Measurements from ENCODE around the gene PPIL1.

DNA sequence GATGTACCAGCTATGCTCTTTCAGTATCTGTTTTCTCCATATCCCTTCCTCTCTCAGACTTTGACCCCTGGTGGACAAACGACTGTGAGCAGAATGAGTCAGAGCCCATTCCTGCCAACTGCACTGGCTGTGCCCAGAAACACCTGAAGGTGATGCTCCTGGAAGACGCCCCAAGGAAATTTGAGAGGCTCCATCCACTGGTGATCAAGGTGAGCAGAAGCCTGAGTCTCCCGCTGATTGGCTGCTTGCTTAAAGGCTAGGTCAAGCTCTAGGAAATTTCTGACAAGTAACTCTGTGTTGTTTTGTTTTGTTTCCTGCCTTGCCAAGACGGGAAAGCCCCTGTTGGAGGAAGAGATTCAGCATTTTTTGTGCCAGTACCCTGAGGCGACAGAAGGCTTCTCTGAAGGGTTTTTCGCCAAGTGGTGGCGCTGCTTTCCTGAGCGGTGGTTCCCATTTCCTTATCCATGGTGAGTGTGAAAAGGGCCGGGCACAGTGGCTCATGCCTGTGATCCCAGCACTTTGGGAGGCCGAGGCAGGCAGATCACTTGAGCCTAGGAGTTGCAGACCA lies 39.7 kb upstream of the PPIL1 start:
- TF ChIP-seq GATA2 (IDR thresholded peaks at IDR 0.05; ENCODE audit: low read depth, low read length) = no peak
- TF ChIP-seq GATA3 (IDR thresholded peaks at IDR 0.05; ENCODE audit: low read depth, low read length) = no peak
